ENCODE data around the gene CTNNA2.

Gene CTNNA2

DNA sequence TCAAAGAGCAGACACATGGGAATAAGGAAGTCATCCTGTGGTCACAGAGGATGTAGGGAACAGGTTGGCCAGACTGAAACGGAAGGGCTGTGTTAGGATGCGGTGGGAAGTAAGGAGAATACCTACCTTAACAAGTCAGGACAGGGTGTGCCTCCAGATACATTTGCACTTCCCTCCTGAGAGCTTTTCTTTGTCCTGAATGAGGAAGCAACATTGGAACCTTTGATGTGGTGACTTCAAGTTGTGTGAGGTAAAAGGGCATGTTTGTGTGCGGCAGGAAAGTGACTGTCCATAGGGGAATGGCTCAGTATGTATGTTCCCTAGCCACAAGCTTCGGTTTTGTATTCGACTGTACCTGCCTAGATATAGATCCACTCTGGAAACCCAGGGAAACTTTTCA, 816.6 kb downstream of the CTNNA2 start:
- Mint-ChIP-seq H3K36me3 (ENCODE audit: low read depth) (no peaks in the 10 kb centered on the region), H3K9me3 (no peaks in the 10 kb centered on the region), H3K4me3 (no peak overlapping the region), H3K27me3 (ENCODE audit: low read depth) (peaks cover 7% of the 10 kb centered on the region), H3K4me1 (peaks cover 22% of the 10 kb centered on the region), H3K27ac (peak overlapping the region in 1 of 3 experiments; percentile 28)
- TF ChIP-seq, protein P1, sequence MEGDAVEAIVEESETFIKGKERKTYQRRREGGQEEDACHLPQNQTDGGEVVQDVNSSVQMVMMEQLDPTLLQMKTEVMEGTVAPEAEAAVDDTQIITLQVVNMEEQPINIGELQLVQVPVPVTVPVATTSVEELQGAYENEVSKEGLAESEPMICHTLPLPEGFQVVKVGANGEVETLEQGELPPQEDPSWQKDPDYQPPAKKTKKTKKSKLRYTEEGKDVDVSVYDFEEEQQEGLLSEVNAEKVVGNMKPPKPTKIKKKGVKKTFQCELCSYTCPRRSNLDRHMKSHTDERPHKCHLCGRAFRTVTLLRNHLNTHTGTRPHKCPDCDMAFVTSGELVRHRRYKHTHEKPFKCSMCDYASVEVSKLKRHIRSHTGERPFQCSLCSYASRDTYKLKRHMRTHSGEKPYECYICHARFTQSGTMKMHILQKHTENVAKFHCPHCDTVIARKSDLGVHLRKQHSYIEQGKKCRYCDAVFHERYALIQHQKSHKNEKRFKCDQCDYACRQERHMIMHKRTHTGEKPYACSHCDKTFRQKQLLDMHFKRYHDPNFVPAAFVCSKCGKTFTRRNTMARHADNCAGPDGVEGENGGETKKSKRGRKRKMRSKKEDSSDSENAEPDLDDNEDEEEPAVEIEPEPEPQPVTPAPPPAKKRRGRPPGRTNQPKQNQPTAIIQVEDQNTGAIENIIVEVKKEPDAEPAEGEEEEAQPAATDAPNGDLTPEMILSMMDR (IDR thresholded peaks at IDR 0.05; ENCODE audit: unreplicated experiment in 3 of 3): no peak

DNA sequence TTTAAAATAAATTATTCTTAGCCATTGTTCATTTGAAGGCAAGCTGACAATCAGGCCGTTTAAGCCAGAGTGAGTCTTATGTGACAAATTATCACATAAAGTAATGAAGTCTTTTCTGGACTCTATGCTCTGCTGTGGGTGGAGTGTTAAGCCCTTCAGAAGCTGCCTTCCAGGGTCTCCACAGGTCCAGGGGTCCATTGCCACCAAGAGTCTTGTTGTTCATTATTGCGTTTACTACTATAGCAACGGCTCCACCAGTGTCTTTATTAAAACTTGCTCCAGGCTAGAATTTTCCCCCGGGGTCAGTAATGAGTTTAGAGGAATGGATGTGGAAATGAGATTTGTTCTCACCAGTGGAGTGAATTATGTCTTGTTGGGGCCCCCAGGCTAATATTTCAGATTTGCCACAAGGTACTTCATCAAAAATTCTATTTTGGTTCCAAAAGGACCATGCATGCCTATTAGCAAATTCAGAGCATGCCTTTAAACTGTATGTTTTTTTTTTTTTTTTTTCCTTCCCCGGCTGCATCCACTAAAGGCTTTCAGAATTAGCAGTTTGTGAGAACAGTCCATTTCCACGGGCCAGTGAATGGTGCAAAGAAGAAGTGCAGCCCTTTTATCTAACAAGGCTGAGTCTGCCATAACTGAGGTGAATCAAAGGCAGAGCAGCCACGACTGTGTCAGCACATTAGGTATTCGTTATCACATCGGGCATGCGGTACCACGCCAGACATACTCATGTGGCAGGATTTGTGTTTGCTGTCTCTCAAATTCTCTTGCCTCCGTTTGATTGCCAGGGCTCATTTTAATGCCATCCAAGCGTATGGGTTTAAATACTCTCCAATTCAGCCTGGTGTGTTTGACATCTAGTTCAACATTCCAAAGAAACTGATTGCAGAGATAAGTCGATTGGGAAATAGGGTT, 817.9 kb downstream of the CTNNA2 start:
- Mint-ChIP-seq H3K4me1 (peaks cover 19% of the 10 kb centered on the region), H3K27me3 (ENCODE audit: low read depth) (peaks cover 7% of the 10 kb centered on the region), H3K36me3 (ENCODE audit: low read depth) (no peaks in the 10 kb centered on the region), H3K27ac (peak overlapping the region in 1 of 3 experiments; percentile 51), H3K4me3 (no peak overlapping the region), H3K9me3 (no peaks in the 10 kb centered on the region)
- TF ChIP-seq, protein P1 (IDR thresholded peaks at IDR 0.05; ENCODE audit: unreplicated experiment in 3 of 3): no peak

DNA sequence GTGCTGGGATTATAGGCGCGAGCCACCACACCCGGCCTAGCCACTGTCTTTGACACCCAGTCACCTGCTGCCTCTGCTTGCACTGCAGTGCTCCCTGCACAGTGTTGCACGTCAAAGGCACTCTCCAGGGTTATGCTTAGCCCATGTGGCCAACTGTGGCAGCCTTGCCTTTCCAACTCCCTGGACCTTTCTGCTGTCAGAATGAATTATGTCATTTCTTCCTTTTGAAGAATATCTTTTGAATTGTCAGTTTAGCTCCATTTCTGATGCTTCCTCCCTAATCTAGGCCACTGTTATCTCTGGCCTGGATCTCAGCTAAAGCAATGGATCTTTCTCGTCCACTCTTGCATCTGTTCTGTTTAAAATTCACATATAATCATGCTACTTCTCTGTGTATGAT, 821.0 kb downstream of the CTNNA2 start:
- TF ChIP-seq, protein P1 (IDR thresholded peaks at IDR 0.05; ENCODE audit: unreplicated experiment in 3 of 3): no peak
- H3K4me1 Mint-ChIP-seq: peaks cover 5% of the 10 kb centered on the region

DNA sequence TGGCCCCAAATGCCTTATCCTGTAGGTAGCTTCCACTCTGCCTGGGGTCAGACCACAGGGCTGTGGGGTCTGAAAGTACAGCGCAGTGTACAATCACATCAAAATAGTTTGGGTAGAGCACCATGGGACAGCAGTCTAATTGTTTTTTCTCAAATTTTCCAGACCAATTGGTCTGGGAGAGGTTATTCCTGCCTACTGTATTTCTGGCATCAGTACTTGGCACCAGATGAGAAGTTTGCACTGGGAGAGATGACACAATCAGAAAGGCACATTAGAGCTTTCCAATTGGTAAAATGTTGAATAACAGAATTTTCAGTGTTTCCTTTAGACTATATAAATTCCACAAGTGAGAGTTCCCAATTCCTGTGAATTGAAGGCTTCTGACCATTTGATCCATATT, 822.6 kb downstream of the CTNNA2 start:
- peaks cover 7% of the 10 kb centered on the region for H3K27me3 Mint-ChIP-seq (ENCODE audit: low read depth)
- no peaks in the 10 kb centered on the region for H3K36me3 Mint-ChIP-seq (ENCODE audit: low read depth)
- H3K4me1 Mint-ChIP-seq: peaks cover 5% of the 10 kb centered on the region

More for the DNA sequence above, 821.0 kb downstream of the CTNNA2 start:
- peaks cover 7% of the 10 kb centered on the region for H3K27me3 Mint-ChIP-seq (ENCODE audit: low read depth)
- no peak overlapping the region for H3K4me3 Mint-ChIP-seq
- H3K36me3 Mint-ChIP-seq (ENCODE audit: low read depth): no peaks in the 10 kb centered on the region
- H3K27ac Mint-ChIP-seq: no peak overlapping the region
- H3K9me3 Mint-ChIP-seq: no peaks in the 10 kb centered on the region

DNA sequence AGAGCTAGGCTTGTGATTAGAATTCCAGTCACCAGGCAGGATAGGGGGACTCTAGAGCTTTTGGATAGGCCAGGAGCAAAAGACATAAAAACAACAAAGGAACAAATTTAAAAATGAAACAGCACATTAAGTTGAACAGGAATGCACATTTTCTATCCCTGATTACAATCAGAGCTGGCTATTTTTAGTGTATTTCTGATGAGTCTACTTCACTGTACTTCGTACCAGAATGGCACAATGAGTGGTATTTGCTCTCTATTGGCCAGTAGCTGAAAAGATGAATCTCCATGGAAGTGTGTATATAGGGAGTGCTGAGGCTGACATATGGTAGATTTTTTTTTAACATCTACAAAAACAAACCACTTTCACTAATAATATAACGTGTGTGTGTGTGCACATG, 825.9 kb downstream of the CTNNA2 start:
- Mint-ChIP-seq H3K4me1 (no peaks in the 10 kb centered on the region), H3K36me3 (ENCODE audit: low read depth) (no peaks in the 10 kb centered on the region), H3K4me3 (no peak overlapping the region), H3K27ac (no peak overlapping the region), H3K9me3 (no peaks in the 10 kb centered on the region), H3K27me3 (ENCODE audit: low read depth) (no peaks in the 10 kb centered on the region)
- TF ChIP-seq, protein P1 (IDR thresholded peaks at IDR 0.05; ENCODE audit: unreplicated experiment in 3 of 3): no peak

More for the DNA sequence above, 822.6 kb downstream of the CTNNA2 start:
- Mint-ChIP-seq H3K27ac (no peak overlapping the region), H3K4me3 (no peak overlapping the region), H3K9me3 (no peaks in the 10 kb centered on the region)
- TF ChIP-seq, protein P1 (IDR thresholded peaks at IDR 0.05; ENCODE audit: unreplicated experiment in 3 of 3): no peak

All from nephron (organoid).